ENCODE data around the gene PEX13.

The PEX13 gene

DNA sequence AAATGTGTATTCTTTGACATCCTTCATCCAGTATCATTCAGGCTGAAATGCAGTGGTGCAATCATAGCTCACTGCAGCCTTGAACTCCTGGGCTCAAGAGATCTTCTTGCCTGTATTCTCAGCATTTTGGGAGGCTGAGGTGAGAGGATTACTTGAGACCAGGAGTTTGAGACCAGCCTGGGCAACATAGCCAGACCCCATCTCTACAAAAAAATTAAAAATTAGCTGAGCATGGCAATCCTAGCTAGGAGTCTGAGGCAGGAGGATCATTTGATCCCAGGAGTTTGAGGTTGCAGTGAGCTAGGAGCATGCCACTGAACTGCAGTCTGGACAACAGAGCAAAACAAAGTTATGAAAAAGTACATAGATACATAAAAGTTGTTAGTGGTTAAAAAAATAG is 72.3 kb downstream of the PEX13 start:
- no peak for DNase-seq

DNA sequence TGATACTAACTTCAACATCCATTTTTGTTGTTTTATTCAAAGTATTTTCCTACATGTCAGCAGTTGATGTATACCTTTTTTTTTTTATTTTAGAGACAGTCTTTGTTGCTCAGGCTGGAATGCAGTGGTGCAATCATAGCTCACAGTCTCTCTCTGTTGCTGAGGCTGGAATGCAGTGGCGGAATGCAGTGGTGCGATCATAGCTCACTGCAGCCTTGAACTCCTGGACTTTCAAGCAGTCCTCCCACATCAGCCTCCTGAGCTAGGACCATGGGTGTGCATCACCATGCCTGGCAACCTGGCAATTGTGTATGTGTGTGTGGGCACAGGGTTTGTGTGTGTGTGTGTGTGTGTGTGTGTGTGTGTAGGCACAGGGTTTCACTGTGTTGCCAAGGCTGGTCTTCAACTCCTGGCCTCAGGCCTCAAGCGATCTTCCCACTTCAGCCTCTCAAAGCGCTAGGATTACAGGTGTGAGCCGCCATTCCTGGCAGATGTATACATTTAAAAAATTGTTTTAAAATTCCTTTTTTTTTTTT is 72.9 kb downstream of the PEX13 start:
- no peak for DNase-seq

DNA sequence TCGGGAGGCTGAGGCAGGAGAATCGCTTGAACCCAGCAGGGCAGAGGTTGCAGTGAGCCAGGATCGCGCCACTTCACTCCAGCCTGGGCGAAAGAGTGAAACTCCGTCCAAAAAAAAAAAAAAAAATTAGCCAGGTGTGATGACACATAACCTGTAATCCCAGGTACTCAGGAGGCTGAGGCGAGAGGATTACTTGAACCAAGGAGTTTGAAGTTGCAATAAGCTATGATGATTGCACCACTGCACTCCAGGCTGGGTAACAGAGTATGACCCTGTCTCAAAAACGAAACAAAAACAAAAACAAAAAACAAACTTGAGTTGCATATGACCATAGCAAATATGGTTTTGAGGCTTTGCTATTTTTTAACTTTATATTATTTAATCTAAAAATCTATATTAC is 74.0 kb downstream of the PEX13 start:
- no peak for DNase-seq

DNA sequence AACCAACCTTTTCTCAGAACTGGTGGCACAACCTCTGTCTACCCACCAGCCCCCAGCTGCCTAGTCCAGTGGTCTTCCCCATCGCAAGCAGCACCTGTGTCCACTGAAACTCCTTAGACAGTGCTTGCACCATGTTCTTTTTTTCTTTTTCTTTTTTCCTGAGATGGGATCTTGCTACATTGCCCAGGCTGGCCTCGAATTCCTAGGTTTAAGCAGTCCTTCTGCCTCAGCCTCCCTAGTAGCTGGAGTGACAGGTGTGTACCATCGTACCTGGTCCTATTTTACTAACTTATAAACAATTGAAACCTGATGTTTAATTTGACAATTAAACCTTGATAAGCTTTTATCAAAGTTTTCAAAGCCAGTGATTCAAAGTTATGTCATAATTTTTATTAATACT is 78.9 kb downstream of the PEX13 start:
- no peak for DNase-seq

DNA sequence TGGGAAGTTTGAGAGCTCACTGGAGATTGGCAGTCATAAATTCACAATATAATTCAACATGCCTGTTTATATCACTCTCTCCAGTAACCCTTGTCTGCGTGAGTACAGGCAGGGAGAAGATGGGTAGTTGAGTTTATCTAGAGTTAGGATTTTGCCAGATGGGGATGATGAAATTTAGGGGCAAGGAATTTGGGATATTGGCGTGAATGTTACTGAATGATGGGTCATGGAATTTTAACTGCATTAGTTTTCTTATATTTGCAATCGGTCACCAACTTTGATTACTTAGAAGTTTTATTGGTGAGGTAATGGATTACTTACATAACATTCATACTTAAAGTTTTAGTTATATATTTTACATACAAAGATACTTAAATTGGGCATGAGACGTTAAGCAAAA is 83.3 kb downstream of the PEX13 start:
- DNase-seq = no peak
